HepG2 (cell line): Measurements from ENCODE around the gene NSMF. TPM values are rescaled to one million over a fixed set of nuclear protein-coding genes. Genes with fewer than 3 reads are reported as not detected.
A peak's percentile ranks its signal among the peaks of the same experiment; 100 is the strongest.

Experiments used
- BCL6 ChIP-seq: IDR thresholded peaks from 2 replicates; pipeline ENCODE4 v1.6.1; 2016; ENCODE audit warnings: missing genetic modification reagents, missing compliant biosample characterization
- CENPT ChIP-seq: sonication (generic); formaldehyde crosslinking; IDR thresholded peaks from 2 replicates; pipeline ENCODE4 v1.8.0; 2022; ENCODE audit warnings: low read depth, mild to moderate bottlenecking, moderate library complexity, missing genetic modification reagents
- ETV5 ChIP-seq: IDR thresholded peaks from 2 replicates; pipeline ENCODE4 v1.6.1; 2018; ENCODE audit warnings: missing biosample characterization, missing genetic modification reagents, inconsistent platforms, borderline replicate concordance
- FOXK1 ChIP-seq: sonication (generic); formaldehyde crosslinking; IDR thresholded peaks from 2 replicates; pipeline ENCODE4 v1.4.0; 2020; ENCODE audit warnings: low read depth, missing genetic modification reagents, borderline replicate concordance
- HNRNPK ChIP-seq: fragments of 200-400 bp; formaldehyde crosslinking; IDR thresholded peaks from 2 replicates; pipeline ENCODE4 v1.6.1; 2018; ENCODE audit warnings: low read length, low read depth, moderate library complexity, mild to moderate bottlenecking; ENCODE audit not compliant: poor library complexity, severe bottlenecking
- KDM3A ChIP-seq: IDR thresholded peaks from 2 replicates; pipeline ENCODE4 v1.6.1; 2018; ENCODE audit warnings: low read depth, missing compliant biosample characterization
- KLF16 ChIP-seq, 2 experiments: sonication (generic) in 1 of 2; formaldehyde crosslinking in 1 of 2; IDR thresholded peaks; 2 replicates each; pipeline versions ENCODE4 v1.6.1 to v1.8.0; 2016 to 2023; ENCODE audit warnings: missing genetic modification reagents in 2 of 2, missing compliant biosample characterization in 1 of 2
- MBD4 ChIP-seq: IDR thresholded peaks from 2 replicates; pipeline ENCODE4 v1.6.1; 2012; ENCODE audit warnings: low read length, inconsistent platforms, borderline replicate concordance
- NCOA2 ChIP-seq: sonication (generic); formaldehyde crosslinking; IDR thresholded peaks from 2 replicates; pipeline ENCODE4 v1.8.0; 2022; ENCODE audit warnings: inconsistent platforms
- NR2F2 ChIP-seq: IDR thresholded peaks from 2 replicates; pipeline ENCODE4 v1.6.1; 2012; ENCODE audit warnings: low read depth, inconsistent platforms, borderline replicate concordance
- RCOR2 ChIP-seq: IDR thresholded peaks from 2 replicates; pipeline ENCODE4 v1.6.1; 2016; ENCODE audit warnings: missing biosample characterization, missing genetic modification reagents
- TBX2 ChIP-seq: sonication (generic); formaldehyde crosslinking; IDR thresholded peaks from 2 replicates; pipeline ENCODE4 v1.5.0; 2020; ENCODE audit warnings: missing genetic modification reagents, mild to moderate bottlenecking, borderline replicate concordance
- TBX3 ChIP-seq: fragments of 450-650 bp; IDR thresholded peaks from 2 replicates; pipeline ENCODE4 v1.6.1; 2017; ENCODE audit warnings: antibody characterized with exemption, mild to moderate bottlenecking, inconsistent platforms, borderline replicate concordance
- TP53 ChIP-seq: sonication (generic); formaldehyde crosslinking; conservative IDR thresholded peaks from 2 replicates; pipeline ENCODE4 v1.4.0; 2020; ENCODE audit warnings: missing genetic modification reagents
- ZBTB14 ChIP-seq: sonication (generic); formaldehyde crosslinking; IDR thresholded peaks from 2 replicates; pipeline ENCODE4 v1.4.0; 2020; ENCODE audit warnings: missing genetic modification reagents
- ZBTB44 ChIP-seq: sonication (generic); formaldehyde crosslinking; IDR thresholded peaks from 2 replicates; pipeline ENCODE4 v1.4.0; 2020; ENCODE audit warnings: missing genetic modification reagents
- ZKSCAN1 ChIP-seq: fragments of 150-350 bp; IDR thresholded peaks from 2 replicates; pipeline ENCODE4 v1.6.1; 2014; ENCODE audit warnings: low read length
- ZNF44 ChIP-seq: sonication (generic); formaldehyde crosslinking; IDR thresholded peaks from 2 replicates; pipeline ENCODE4 v1.5.1; 2020; ENCODE audit warnings: mild to moderate bottlenecking, missing genetic modification reagents
- ZNF749 ChIP-seq: sonication (generic); formaldehyde crosslinking; IDR thresholded peaks from 2 replicates; pipeline ENCODE4 v1.8.0; 2022; ENCODE audit warnings: mild to moderate bottlenecking, missing genetic modification reagents, moderate library complexity, borderline replicate concordance
- ZNF773 ChIP-seq: sonication (generic); formaldehyde crosslinking; IDR thresholded peaks from 2 replicates; pipeline ENCODE4 v1.4.0; 2020; ENCODE audit warnings: missing genetic modification reagents, borderline replicate concordance
- polyA plus RNA-seq, 8 experiments: library from polyadenylated mRNA; depleted of rRNA in 3 of 8; stranded (reverse) in 7 of 8; unstranded in 1 of 8; fragments of >200 nt; fragmentation: Illumina TruSeq in 4 of 8; extraction: Trizol in 4 of 8; gene quantifications; 2 replicates each; pipeline versions ENCODE4 v1.2.1 to v1.2.3, GENCODE V29; 2011 to 2016; ENCODE audit warnings: low read depth in 4 of 8, missing spikeins in 1 of 8, mixed read lengths in 1 of 8; ENCODE audit not compliant: insufficient read depth in 1 of 8
- total RNA-seq, 5 experiments: library from RNA; depleted of rRNA; stranded (reverse); fragments of >200 nt; fragmentation: Illumina TruSeq; extraction: Trizol; gene quantifications; 2 replicates each; pipeline ENCODE4 v1.2.3, GENCODE V29; 2016; ENCODE audit warnings: low read depth in 1 of 5
- TF ChIP-seq, protein P1 (sequence below): sonication (generic); formaldehyde crosslinking; IDR thresholded peaks from 2 replicates; pipeline ENCODE4 v1.9.0; 2021; ENCODE audit warnings: missing genetic modification reagents, mild to moderate bottlenecking, borderline replicate concordance
- TF ChIP-seq, protein P2 (sequence below): IDR thresholded peaks from 2 replicates; pipeline ENCODE4 v1.6.1; 2016
- TF ChIP-seq, protein P3 (sequence below): IDR thresholded peaks from 2 replicates; pipeline ENCODE4 v1.6.1; 2018; ENCODE audit warnings: missing genetic modification reagents, mild to moderate bottlenecking, missing compliant biosample characterization

NSMF gene
- total and polyA plus RNA-seq, 2 of the 13 experiments (the other 11 are each of a cell fraction or from before 2014, with no cell fraction given), result 44.3 to 183 TPM

- 0 out of 2 replicates have a peak, but pooled peaks have one; percentile 11 for TF ChIP-seq ZBTB14 (CRISPR knock-in tag)
- 0 out of 2 replicates have a peak, but pooled peaks have one; percentile 5 for TF ChIP-seq NR2F2
- TF ChIP-seq CENPT (CRISPR knock-in tag), result no peak
- TF ChIP-seq ZNF44 (CRISPR knock-in tag), result no peak
- no peak for TF ChIP-seq ETV5
- TF ChIP-seq KLF16 (CRISPR knock-in tag; IDR thresholded peaks at IDR 0.05), result no peak
- TF ChIP-seq, protein P1, sequence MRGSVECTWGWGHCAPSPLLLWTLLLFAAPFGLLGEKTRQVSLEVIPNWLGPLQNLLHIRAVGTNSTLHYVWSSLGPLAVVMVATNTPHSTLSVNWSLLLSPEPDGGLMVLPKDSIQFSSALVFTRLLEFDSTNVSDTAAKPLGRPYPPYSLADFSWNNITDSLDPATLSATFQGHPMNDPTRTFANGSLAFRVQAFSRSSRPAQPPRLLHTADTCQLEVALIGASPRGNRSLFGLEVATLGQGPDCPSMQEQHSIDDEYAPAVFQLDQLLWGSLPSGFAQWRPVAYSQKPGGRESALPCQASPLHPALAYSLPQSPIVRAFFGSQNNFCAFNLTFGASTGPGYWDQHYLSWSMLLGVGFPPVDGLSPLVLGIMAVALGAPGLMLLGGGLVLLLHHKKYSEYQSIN (CRISPR knock-in tag), result no peak
- TF ChIP-seq ZKSCAN1, result no peak
- TF ChIP-seq BCL6 (CRISPR knock-in tag), result no peak
- no peak for TF ChIP-seq HNRNPK
- no peak for TF ChIP-seq NCOA2 (CRISPR knock-in tag)
- TF ChIP-seq MBD4, result no peak
- TF ChIP-seq, protein P2, sequence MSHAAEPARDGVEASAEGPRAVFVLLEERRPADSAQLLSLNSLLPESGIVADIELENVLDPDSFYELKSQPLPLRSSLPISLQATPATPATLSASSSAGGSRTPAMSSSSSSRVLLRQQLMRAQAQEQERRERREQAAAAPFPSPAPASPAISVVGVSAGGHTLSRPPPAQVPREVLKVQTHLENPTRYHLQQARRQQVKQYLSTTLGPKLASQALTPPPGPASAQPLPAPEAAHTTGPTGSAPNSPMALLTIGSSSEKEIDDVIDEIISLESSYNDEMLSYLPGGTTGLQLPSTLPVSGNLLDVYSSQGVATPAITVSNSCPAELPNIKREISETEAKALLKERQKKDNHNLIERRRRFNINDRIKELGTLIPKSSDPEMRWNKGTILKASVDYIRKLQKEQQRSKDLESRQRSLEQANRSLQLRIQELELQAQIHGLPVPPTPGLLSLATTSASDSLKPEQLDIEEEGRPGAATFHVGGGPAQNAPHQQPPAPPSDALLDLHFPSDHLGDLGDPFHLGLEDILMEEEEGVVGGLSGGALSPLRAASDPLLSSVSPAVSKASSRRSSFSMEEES (CRISPR knock-in tag), result no peak
- no peak for TF ChIP-seq ZBTB44 (CRISPR knock-in tag)
- TF ChIP-seq ZNF773 (CRISPR knock-in tag), result no peak
- TF ChIP-seq TBX2 (CRISPR knock-in tag), result peak; percentile 49; the same call in 1 of the 2 replicates
- TF ChIP-seq FOXK1 (CRISPR knock-in tag), result no peak
- TF ChIP-seq, protein P3, sequence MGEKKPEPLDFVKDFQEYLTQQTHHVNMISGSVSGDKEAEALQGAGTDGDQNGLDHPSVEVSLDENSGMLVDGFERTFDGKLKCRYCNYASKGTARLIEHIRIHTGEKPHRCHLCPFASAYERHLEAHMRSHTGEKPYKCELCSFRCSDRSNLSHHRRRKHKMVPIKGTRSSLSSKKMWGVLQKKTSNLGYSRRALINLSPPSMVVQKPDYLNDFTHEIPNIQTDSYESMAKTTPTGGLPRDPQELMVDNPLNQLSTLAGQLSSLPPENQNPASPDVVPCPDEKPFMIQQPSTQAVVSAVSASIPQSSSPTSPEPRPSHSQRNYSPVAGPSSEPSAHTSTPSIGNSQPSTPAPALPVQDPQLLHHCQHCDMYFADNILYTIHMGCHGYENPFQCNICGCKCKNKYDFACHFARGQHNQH (CRISPR knock-in tag), result 0 out of 2 replicates have a peak, but pooled peaks have one; percentile 4
- no peak for TF ChIP-seq TP53 (CRISPR knock-in tag)
- no peak for TF ChIP-seq ZNF749 (CRISPR knock-in tag)
- TF ChIP-seq RCOR2 (CRISPR knock-in tag), result no peak
- no peak for TF ChIP-seq TBX3
- no peak for TF ChIP-seq KDM3A (CRISPR knock-in tag)
Observed at GRCh38 chr9:137423514-137424291, 35.4 kb downstream of the NSMF start (continued).
